Measurements from ENCODE around the gene DHDDS. TPM values are rescaled to one million over a fixed set of nuclear protein-coding genes. Genes with fewer than 3 reads are reported as not detected.

DHDDS gene
- total and polyA plus RNA-seq, 2 of the 13 experiments (the other 11 are each of a cell fraction or from before 2014, with no cell fraction given): 18.9 to 28.3 TPM

GRCh38 chr1:26438041-26438440 lies 5.9 kb downstream of the DHDDS start:
- 100% methylated on average over 6 of the region's 6 CpGs for WGBS (ENCODE audit: low lambda C conversion rate)
- no peak for TF ChIP-seq THAP11 (CRISPR knock-in tag; IDR thresholded peaks at IDR 0.05)
- no peak for TF ChIP-seq ZNF263 (CRISPR knock-in tag; IDR thresholded peaks at IDR 0.05)
- TF ChIP-seq NFKB2 (CRISPR knock-in tag; IDR thresholded peaks at IDR 0.05; ENCODE audit: borderline replicate concordance): no peak
- TF ChIP-seq HHEX (CRISPR knock-in tag; IDR thresholded peaks at IDR 0.05): no peak
- TF ChIP-seq ZNF678 (CRISPR knock-in tag; IDR thresholded peaks at IDR 0.05): no peak
- FAIRE-seq (no peak), DNase-seq (ENCODE audit: low spot score) (no peak), ATAC-seq (no peak)
- Histone ChIP-seq H3K36me3 (replicated peaks in 1 of 2; ENCODE audit: control insufficient read depth in 1 of 2, insufficient read depth in 2 of 2, low read length in 2 of 2) (peaks cover 14 to 54% of the 10 kb centered on the region in 2 experiments; a peak in 4 of 5 replicates), H4K20me1 (ENCODE audit: insufficient read depth, low read length) (no peaks in the 10 kb centered on the region), H3K9ac (ENCODE audit: insufficient read depth, low read depth, low read length) (no peak overlapping the region), H3K79me2 (ENCODE audit: insufficient read depth, low read length) (peaks cover 3% of the 10 kb centered on the region), H3K27ac (ENCODE audit: extremely low read length, insufficient read depth, low read length) (no peak overlapping the region), H2AFZ (ENCODE audit: low read length) (no peak overlapping the region), H3K27me3 (ENCODE audit: control insufficient read depth in 1 of 2, insufficient read depth in 2 of 2, low read length in 2 of 2) (no peaks in the 10 kb centered on the region), H3K9me3 (ENCODE audit: low read length) (no peaks in the 10 kb centered on the region), H3K4me2 (ENCODE audit: low read depth, low read length) (no peak overlapping the region), H3K4me3 (replicated peaks in 1 of 3; ENCODE audit: insufficient read depth in 1 of 3, low read depth in 2 of 3, low read length in 3 of 3) (no peak overlapping the region), H3K4me1 (ENCODE audit: insufficient read depth, low read length) (peaks cover 13% of the 10 kb centered on the region)
- no TSS peak for BruUV-seq (replicated peaks)
- in situ Hi-C loops (cut with HindIII; ENCODE audit: extremely low pct_ligation_motif_present, low pct_unique_long_range_greater_than_20kb) (no loop called here), intact Hi-C loops (cut with micrococcal nuclease; ENCODE audit: unreplicated experiment) (no loop called here)
- ChIA-PET POLR2A (no interaction called here), CTCF (ENCODE audit: low intra/inter-chr PET ratio, low total read pairs) (no interaction called here)

DNA sequence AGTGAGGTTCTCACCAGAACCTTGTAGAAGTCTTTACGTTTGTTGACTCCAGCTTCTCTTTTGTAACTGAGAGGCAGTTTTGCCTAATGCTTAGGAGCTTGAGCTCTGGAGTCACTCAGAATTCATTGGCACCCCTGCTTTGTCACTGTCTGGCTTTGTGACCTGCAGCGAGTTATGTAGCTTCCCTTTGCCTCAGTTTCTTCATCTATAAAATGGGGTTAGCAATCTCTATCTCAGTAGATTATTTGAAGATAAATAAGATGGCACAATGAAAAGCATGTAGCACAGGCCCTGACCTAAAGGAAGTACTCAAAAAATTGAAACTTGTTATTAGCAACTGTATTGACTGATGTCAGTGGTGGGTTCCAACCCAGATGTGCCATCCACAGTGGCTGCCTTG lies 8.1 kb downstream of the DHDDS start:
- Histone ChIP-seq H3K27me3 (ENCODE audit: control insufficient read depth in 1 of 2, insufficient read depth in 2 of 2, low read length in 2 of 2) (no peaks in the 10 kb centered on the region), H4K20me1 (ENCODE audit: insufficient read depth, low read length) (no peaks in the 10 kb centered on the region), H3K36me3 (replicated peaks in 1 of 2; ENCODE audit: control insufficient read depth in 1 of 2, insufficient read depth in 2 of 2, low read length in 2 of 2) (peaks cover 18 to 72% of the 10 kb centered on the region in 2 experiments; a peak in 4 of 5 replicates), H3K4me2 (ENCODE audit: low read depth, low read length) (no peak overlapping the region), H3K9me3 (ENCODE audit: low read length) (no peaks in the 10 kb centered on the region), H3K4me1 (ENCODE audit: insufficient read depth, low read length) (no peaks in the 10 kb centered on the region), H3K79me2 (ENCODE audit: insufficient read depth, low read length) (no peaks in the 10 kb centered on the region), H3K4me3 (replicated peaks in 1 of 3; ENCODE audit: insufficient read depth in 1 of 3, low read depth in 2 of 3, low read length in 3 of 3) (no peak overlapping the region), H3K9ac (ENCODE audit: insufficient read depth, low read depth, low read length) (no peak overlapping the region), H2AFZ (ENCODE audit: low read length) (no peak overlapping the region), H3K27ac (ENCODE audit: extremely low read length, insufficient read depth, low read length) (no peak overlapping the region)
- no peak for TF ChIP-seq RXRA (CRISPR knock-in tag; IDR thresholded peaks at IDR 0.05)
- TF ChIP-seq ZNF629 (CRISPR knock-in tag; conservative IDR thresholded peaks at IDR 0.05): peak; percentile 74
- no peak for TF ChIP-seq BRD4 (CRISPR knock-in tag; IDR thresholded peaks at IDR 0.05)
- in situ Hi-C loops (cut with HindIII; ENCODE audit: extremely low pct_ligation_motif_present, low pct_unique_long_range_greater_than_20kb): no loop called here
- intact Hi-C loops (cut with micrococcal nuclease; ENCODE audit: unreplicated experiment): no loop called here
- no TSS peak for BruUV-seq (replicated peaks)
- WGBS (ENCODE audit: low lambda C conversion rate): 93% methylated on average over 2 of the region's 2 CpGs
- ATAC-seq: no peak
- ChIA-PET CTCF (ENCODE audit: low intra/inter-chr PET ratio, low total read pairs) (no interaction called here), POLR2A (no interaction called here)
- no peak for FAIRE-seq
- no peak for DNase-seq (ENCODE audit: low spot score)
